Peyer's patch (tissue), 4 donors: ENCODE results near the gene PPWD1.

Source experiments
- POLR2A ChIP-seq, 2 donors: fragments of 450-650 bp; IDR thresholded peaks; one replicate each; pipeline ENCODE4 v1.5.1; 2017; ENCODE audit warnings: antibody characterized with exemption in 2 of 2, mild to moderate bottlenecking in 2 of 2, moderate library complexity in 2 of 2
- TF ChIP-seq, protein P1 (sequence below), 6 experiments: fragments of 450-650 bp in 4 of 6; fragments of 200-600 bp in 2 of 6; sonication (generic) in 1 of 6; IDR thresholded peaks; one replicate each; pipeline ENCODE4 v1.5.1; 2017 to 2019; ENCODE audit warnings: antibody characterized with exemption in 6 of 6, mild to moderate bottlenecking in 3 of 6, moderate library complexity in 1 of 6

- TF ChIP-seq, protein P1, sequence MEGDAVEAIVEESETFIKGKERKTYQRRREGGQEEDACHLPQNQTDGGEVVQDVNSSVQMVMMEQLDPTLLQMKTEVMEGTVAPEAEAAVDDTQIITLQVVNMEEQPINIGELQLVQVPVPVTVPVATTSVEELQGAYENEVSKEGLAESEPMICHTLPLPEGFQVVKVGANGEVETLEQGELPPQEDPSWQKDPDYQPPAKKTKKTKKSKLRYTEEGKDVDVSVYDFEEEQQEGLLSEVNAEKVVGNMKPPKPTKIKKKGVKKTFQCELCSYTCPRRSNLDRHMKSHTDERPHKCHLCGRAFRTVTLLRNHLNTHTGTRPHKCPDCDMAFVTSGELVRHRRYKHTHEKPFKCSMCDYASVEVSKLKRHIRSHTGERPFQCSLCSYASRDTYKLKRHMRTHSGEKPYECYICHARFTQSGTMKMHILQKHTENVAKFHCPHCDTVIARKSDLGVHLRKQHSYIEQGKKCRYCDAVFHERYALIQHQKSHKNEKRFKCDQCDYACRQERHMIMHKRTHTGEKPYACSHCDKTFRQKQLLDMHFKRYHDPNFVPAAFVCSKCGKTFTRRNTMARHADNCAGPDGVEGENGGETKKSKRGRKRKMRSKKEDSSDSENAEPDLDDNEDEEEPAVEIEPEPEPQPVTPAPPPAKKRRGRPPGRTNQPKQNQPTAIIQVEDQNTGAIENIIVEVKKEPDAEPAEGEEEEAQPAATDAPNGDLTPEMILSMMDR (IDR thresholded peaks at IDR 0.05), result no peak
- TF ChIP-seq POLR2A (IDR thresholded peaks at IDR 0.05), result no peak
Observed at GRCh38 chr5:65539827-65540226, 23.3 kb upstream of the PPWD1 start.
